Measurements from ENCODE around the gene PAQR8.
A peak's percentile ranks its signal among the peaks of the same experiment; 100 is the strongest.
"Not testable (repeated sequence)": the region's sequence is repeated elsewhere in the genome, so short reads cannot be mapped to it uniquely, and the experiment has no call there.

Gene PAQR8

DNA sequence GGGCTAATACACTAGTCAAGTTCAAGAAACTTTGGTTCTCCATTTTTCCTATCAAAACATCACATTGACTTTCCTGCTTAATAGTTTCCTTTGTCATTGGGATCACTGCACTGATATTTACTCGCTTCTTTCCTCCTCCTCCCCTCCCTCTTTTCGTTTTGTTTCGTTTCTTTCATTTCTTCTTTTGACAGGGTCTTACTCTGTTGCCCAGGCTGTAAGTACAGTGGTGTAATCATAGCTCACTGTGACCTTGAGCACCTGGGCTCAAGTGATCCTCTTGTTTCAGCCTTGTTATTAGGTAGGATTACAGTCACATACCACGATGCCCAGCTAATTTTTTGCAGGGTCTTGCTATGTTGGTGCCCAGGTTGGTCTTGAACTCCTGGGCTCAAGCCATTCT lies 12.3 kb downstream of the PAQR8 start:
- no peaks in the 10 kb centered on the region for H3K27me3 ChIP-seq (ENCODE audit: control insufficient read depth in 5 of 5, insufficient read depth in 4 of 5, low read length in 5 of 5)
- H3K9ac ChIP-seq (ENCODE audit: low read length in 5 of 5), result no peak overlapping the region
- no peaks in the 10 kb centered on the region for H3K9me3 ChIP-seq (ENCODE audit: control insufficient read depth in 5 of 5, low read length in 5 of 5)
- H3K4me1 ChIP-seq (ENCODE audit: control insufficient read depth in 5 of 5, insufficient read depth in 5 of 5, low read length in 5 of 5), result peaks cover 2 to 8% (median 3%) of the 10 kb centered on the region in 5 donors
- no peak overlapping the region for H3K4me3 ChIP-seq (ENCODE audit: low read depth in 1 of 5, low read length in 5 of 5)
- H3K27ac ChIP-seq (ENCODE audit: low read depth, low read length), result no peak overlapping the region
- no peaks in the 10 kb centered on the region for H3K36me3 ChIP-seq (ENCODE audit: control insufficient read depth in 5 of 5, insufficient read depth in 5 of 5, low read length in 5 of 5)

DNA sequence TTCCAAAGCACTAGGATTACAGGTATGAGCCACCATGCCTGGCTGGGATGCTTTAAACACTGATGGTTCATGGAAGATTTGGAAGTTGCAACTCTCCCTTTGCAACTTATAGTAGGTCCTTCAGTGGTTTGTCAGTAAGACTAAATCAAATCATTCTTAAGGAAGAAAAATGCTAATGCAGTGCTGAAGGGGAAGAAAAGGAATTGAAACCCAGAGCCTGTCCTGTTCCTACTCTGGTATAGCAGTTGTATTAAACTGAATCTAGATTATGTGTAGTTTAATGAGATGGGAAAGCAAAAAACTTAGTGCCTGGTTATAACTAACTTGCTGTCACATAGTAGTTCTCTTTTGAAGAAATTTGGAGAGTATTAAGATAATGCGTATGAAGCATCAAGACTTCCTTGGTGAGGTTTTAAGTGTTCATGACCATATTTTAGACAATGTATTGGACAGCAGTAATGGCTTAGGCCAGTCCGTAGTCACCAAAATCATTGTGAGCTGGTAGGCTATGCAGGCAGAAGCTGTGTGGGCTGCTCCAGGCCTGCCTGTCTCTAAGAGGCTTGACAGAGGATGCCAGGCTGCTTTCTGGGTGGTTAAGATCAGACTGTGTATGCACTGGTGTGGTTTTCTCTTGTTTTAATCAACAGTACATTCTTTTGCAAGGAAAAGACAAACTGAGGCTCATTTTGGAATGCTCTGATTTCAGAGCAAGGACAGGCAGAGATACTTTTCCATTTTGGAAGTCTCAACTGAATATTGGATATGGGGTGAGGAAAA lies 14.0 kb downstream of the PAQR8 start:
- H3K4me3 ChIP-seq (ENCODE audit: low read depth in 1 of 5, low read length in 5 of 5), result no peak overlapping the region
- H3K36me3 ChIP-seq (ENCODE audit: control insufficient read depth in 5 of 5, insufficient read depth in 5 of 5, low read length in 5 of 5), result no peaks in the 10 kb centered on the region
- H3K9me3 ChIP-seq (ENCODE audit: control insufficient read depth in 5 of 5, low read length in 5 of 5), result no peaks in the 10 kb centered on the region
- H3K27me3 ChIP-seq (ENCODE audit: control insufficient read depth in 5 of 5, insufficient read depth in 4 of 5, low read length in 5 of 5), result no peaks in the 10 kb centered on the region
- H3K9ac ChIP-seq (ENCODE audit: low read length in 5 of 5), result no peak overlapping the region
- peaks cover 2 to 8% (median 3%) of the 10 kb centered on the region in 5 donors for H3K4me1 ChIP-seq (ENCODE audit: control insufficient read depth in 5 of 5, insufficient read depth in 5 of 5, low read length in 5 of 5)
- H3K27ac ChIP-seq (ENCODE audit: low read depth, low read length), result no peak overlapping the region

DNA sequence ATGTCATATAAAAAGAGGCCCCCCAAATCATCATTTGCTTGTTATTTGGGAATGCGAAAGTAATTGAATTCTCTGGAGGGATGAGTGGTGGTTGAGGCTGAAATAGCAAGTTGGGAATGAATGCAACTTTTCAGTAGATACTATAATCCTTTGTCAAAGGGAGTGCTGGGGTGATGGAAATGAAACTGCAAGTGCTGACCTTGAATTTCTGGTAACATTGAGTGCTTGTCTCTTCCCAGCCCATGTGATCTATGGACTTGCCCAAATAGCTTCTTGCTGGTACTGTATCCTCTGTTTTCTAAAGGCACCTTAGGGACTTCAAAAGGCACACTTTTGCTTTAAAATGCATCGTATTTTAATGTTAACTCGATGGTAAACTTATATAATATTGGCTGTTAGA lies 14.8 kb downstream of the PAQR8 start:
- Histone ChIP-seq H3K9me3 (ENCODE audit: control insufficient read depth in 5 of 5, low read length in 5 of 5) (no peaks in the 10 kb centered on the region), H3K36me3 (ENCODE audit: control insufficient read depth in 5 of 5, insufficient read depth in 5 of 5, low read length in 5 of 5) (no peaks in the 10 kb centered on the region), H3K4me3 (ENCODE audit: low read depth in 1 of 5, low read length in 5 of 5) (no peak overlapping the region), H3K9ac (ENCODE audit: low read length in 5 of 5) (no peak overlapping the region), H3K27ac (ENCODE audit: low read depth, low read length) (no peak overlapping the region), H3K27me3 (ENCODE audit: control insufficient read depth in 5 of 5, insufficient read depth in 4 of 5, low read length in 5 of 5) (no peaks in the 10 kb centered on the region), H3K4me1 (ENCODE audit: control insufficient read depth in 5 of 5, insufficient read depth in 5 of 5, low read length in 5 of 5) (peaks cover 2 to 8% (median 3%) of the 10 kb centered on the region in 5 donors)

DNA sequence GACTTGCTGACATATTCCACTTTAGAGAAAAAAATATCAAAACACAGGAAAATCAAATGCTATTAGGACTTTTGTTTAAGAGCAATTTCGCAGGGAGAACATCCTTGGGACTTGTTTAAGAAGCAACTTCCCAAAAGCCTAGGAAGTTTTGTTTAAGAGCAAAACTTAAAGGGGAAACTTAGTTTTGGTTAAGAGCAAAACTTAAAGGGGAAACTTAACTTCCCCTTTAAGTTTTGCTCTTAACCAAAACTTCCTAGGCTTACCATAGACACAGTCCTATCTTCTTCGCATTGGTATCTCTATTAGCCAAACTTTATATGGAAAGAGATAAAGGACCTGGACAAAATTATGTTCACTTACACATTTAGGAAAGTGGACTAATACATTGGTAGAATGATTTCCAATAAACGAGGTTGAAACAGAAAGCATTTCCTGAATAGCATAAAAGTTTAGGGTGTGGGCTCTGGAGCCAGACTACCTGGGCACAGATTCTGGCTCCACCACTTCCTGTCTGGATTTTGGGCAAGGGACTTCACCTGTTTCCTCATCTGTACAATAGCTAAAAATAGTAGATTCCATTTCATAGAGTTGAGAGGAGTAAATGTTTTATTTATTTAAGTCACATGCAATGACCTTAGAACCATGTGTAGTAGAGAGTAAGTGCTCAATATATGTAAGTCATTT lies 15.7 kb downstream of the PAQR8 start:
- Histone ChIP-seq H3K36me3 (ENCODE audit: control insufficient read depth in 5 of 5, insufficient read depth in 5 of 5, low read length in 5 of 5) (no peaks in the 10 kb centered on the region), H3K27me3 (ENCODE audit: control insufficient read depth in 5 of 5, insufficient read depth in 4 of 5, low read length in 5 of 5) (no peaks in the 10 kb centered on the region), H3K9ac (ENCODE audit: low read length in 5 of 5) (no peak overlapping the region), H3K9me3 (ENCODE audit: control insufficient read depth in 5 of 5, low read length in 5 of 5) (no peaks in the 10 kb centered on the region), H3K4me3 (ENCODE audit: low read depth in 1 of 5, low read length in 5 of 5) (no peak overlapping the region), H3K27ac (ENCODE audit: low read depth, low read length) (no peak overlapping the region), H3K4me1 (ENCODE audit: control insufficient read depth in 5 of 5, insufficient read depth in 5 of 5, low read length in 5 of 5) (peaks cover 2 to 8% (median 3%) of the 10 kb centered on the region in 5 donors)

DNA sequence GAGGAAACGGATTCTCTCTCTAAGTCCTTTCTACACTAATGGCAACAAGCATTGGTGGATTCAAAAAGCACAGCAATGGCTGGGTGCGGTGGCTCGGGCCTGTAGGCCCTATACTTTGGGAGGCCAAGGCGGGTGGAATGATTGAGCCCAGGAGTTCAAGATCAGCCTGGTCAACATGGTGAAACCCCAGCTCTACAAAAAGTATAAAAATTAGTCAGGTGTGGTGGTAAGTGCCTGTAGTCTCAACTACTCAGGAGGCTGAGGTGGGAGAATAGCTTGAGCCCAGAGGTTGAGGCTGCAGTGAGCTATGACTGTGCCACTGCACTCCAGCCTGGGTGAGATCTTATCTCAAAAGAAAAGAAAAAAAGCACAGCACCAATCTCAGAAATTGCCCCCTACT lies 19.3 kb downstream of the PAQR8 start:
- Histone ChIP-seq H3K9ac (ENCODE audit: low read length in 5 of 5) (no peak overlapping the region), H3K4me1 (ENCODE audit: control insufficient read depth in 5 of 5, insufficient read depth in 5 of 5, low read length in 5 of 5) (peaks cover under 1 to 8% (median 3%) of the 10 kb centered on the region in 5 donors), H3K36me3 (ENCODE audit: control insufficient read depth in 5 of 5, insufficient read depth in 5 of 5, low read length in 5 of 5) (no peaks in the 10 kb centered on the region), H3K9me3 (ENCODE audit: control insufficient read depth in 5 of 5, low read length in 5 of 5) (no peaks in the 10 kb centered on the region), H3K27ac (ENCODE audit: low read depth, low read length) (no peak overlapping the region), H3K4me3 (ENCODE audit: low read depth in 1 of 5, low read length in 5 of 5) (no peak overlapping the region), H3K27me3 (ENCODE audit: control insufficient read depth in 5 of 5, insufficient read depth in 4 of 5, low read length in 5 of 5) (no peaks in the 10 kb centered on the region)

DNA sequence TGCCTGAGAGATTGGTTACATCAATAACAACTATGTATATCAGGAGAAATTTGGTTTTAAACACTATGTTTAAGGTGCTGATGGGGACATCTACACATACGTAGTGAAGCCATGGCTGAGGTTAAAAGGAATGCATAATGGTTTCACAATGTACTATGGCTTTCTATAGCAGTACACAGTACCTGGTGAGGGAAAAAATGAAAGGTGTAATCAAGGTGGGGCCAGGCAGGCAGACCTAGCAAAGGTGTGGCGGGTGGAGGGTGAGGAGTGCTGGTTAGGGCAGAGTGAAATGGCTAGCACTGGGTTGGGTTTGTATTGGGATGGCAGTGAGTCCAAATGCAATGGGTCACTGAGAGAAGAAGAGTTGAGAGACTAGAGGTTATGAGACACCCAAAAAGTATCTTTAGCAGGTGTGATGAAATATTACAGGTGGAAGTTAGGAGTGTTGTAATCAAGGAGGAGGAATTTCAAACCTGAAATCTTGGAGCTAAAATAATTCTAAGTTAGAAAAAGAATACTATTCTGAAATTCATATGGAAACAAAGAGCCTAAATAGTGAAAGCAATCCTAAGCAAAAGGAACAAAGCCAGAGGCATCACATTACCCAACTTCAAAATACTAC lies 22.3 kb downstream of the PAQR8 start:
- Histone ChIP-seq H3K4me3 (ENCODE audit: low read depth in 1 of 5, low read length in 5 of 5) (no peak overlapping the region), H3K27ac (ENCODE audit: low read depth, low read length) (no peak overlapping the region), H3K9ac (ENCODE audit: low read length in 5 of 5) (no peak overlapping the region)

DNA sequence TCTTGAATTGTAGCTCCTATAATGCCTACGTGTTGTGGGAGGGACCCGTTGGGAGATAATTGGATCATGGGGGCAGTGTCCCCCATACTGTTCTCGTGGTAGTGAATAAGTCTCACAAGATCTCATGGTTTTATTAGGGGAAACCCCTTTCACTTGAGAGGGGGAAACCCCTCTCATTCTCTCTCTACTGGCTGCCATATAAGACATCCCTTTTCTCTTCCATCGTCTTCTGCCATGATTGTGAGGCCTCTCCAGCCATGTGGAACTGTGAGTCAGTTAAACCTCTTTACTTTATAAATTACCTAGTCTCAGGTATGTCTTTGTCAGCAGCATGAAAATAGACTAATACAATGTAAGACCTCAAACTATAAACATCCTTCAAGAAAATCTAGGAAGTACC lies 23.1 kb downstream of the PAQR8 start:
- Histone ChIP-seq H3K9ac (ENCODE audit: low read length in 5 of 5) (no peak overlapping the region), H3K4me3 (ENCODE audit: low read depth in 1 of 5, low read length in 5 of 5) (no peak overlapping the region), H3K4me1 (ENCODE audit: control insufficient read depth in 5 of 5, insufficient read depth in 5 of 5, low read length in 5 of 5) (peaks cover 0 to 10% (median 0%) of the 10 kb centered on the region in 5 donors), H3K27me3 (ENCODE audit: control insufficient read depth in 5 of 5, insufficient read depth in 4 of 5, low read length in 5 of 5) (no peaks in the 10 kb centered on the region), H3K9me3 (ENCODE audit: control insufficient read depth in 5 of 5, low read length in 5 of 5) (no peaks in the 10 kb centered on the region), H3K36me3 (ENCODE audit: control insufficient read depth in 5 of 5, insufficient read depth in 5 of 5, low read length in 5 of 5) (no peaks in the 10 kb centered on the region), H3K27ac (ENCODE audit: low read depth, low read length) (no peak overlapping the region)

More for the DNA sequence above, 22.3 kb downstream of the PAQR8 start:
- H3K27me3 ChIP-seq (ENCODE audit: control insufficient read depth in 5 of 5, insufficient read depth in 4 of 5, low read length in 5 of 5), result no peaks in the 10 kb centered on the region
- no peaks in the 10 kb centered on the region for H3K9me3 ChIP-seq (ENCODE audit: control insufficient read depth in 5 of 5, low read length in 5 of 5)
- H3K4me1 ChIP-seq (ENCODE audit: control insufficient read depth in 5 of 5, insufficient read depth in 5 of 5, low read length in 5 of 5), result peaks cover 0 to 2% (median 0%) of the 10 kb centered on the region in 5 donors
- H3K36me3 ChIP-seq (ENCODE audit: control insufficient read depth in 5 of 5, insufficient read depth in 5 of 5, low read length in 5 of 5), result no peaks in the 10 kb centered on the region

DNA sequence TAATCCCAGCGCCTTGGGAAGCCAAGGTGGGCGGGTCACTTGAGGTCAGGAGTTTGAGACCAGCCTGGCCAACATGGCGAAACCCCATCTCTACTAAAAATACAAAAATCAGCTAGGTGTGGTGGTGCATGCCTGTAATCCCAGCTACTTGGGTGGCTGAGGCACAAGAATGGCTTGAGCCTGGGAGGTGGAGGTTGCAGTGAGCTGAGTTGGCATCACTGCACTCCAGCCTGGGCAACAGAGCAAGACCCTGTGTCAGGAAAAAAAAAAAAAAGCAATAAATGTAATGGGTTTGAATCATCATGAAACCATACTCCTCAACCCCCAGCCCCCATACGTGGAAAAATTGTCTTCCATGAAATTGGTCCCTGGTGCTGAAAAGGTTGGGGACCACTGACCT lies 26.2 kb downstream of the PAQR8 start:
- H3K36me3 ChIP-seq (ENCODE audit: control insufficient read depth in 5 of 5, insufficient read depth in 5 of 5, low read length in 5 of 5); H3K27ac ChIP-seq (ENCODE audit: low read depth, low read length); H3K4me3 ChIP-seq (ENCODE audit: low read depth in 1 of 5, low read length in 5 of 5); H3K27me3 ChIP-seq (ENCODE audit: control insufficient read depth in 5 of 5, insufficient read depth in 4 of 5, low read length in 5 of 5); H3K9ac ChIP-seq (ENCODE audit: low read length in 5 of 5); H3K9me3 ChIP-seq (ENCODE audit: control insufficient read depth in 5 of 5, low read length in 5 of 5): not testable (repeated sequence)
- peaks cover 0 to 17% (median 0%) of the 10 kb centered on the region in 5 donors for H3K4me1 ChIP-seq (ENCODE audit: control insufficient read depth in 5 of 5, insufficient read depth in 5 of 5, low read length in 5 of 5)

DNA sequence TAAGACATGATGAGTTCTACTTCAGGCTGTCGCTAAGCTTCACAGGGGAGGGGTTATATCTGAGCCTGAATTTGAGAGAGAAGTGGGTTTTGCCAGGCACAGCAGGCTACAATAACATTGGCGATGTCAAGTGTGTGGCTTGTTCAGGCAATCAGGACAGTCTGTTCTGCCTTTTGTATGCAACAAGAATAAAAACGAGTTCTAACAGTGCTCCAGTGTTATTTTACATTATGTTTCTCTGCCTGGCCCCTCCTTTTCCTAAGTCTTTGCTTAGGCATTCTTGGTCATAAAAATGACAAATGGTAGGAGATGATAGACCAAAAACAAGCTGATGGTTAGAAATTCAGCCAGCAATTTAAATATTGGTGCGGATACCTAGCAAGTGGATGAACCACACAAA lies 26.8 kb downstream of the PAQR8 start:
- Histone ChIP-seq H3K4me3 (ENCODE audit: low read depth in 1 of 5, low read length in 5 of 5) (no peak overlapping the region), H3K9ac (ENCODE audit: low read length in 5 of 5) (no peak overlapping the region), H3K4me1 (ENCODE audit: control insufficient read depth in 5 of 5, insufficient read depth in 5 of 5, low read length in 5 of 5) (peaks cover 0 to 17% (median 0%) of the 10 kb centered on the region in 5 donors), H3K27ac (ENCODE audit: low read depth, low read length) (no peak overlapping the region), H3K36me3 (ENCODE audit: control insufficient read depth in 5 of 5, insufficient read depth in 5 of 5, low read length in 5 of 5) (no peaks in the 10 kb centered on the region), H3K9me3 (ENCODE audit: control insufficient read depth in 5 of 5, low read length in 5 of 5) (no peaks in the 10 kb centered on the region), H3K27me3 (ENCODE audit: control insufficient read depth in 5 of 5, insufficient read depth in 4 of 5, low read length in 5 of 5) (no peaks in the 10 kb centered on the region)

DNA sequence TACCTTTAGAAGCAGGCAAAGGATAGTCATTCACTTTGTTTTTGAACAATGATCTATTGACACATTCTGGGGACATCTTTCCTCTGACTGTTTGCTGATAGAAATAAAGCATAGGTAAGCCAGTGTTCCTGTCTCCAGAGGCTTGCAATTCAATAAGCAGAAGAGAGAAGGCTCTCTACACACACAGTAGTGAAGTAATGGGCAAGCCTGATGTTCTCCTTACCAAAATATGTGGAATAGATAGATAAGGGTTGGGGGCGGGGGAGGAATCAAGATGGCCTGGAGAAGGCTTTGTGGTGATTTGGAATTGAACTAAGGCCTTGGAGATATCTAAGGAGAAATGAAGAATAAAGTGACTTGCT lies 27.3 kb downstream of the PAQR8 start:
- H3K27me3 ChIP-seq (ENCODE audit: control insufficient read depth in 5 of 5, insufficient read depth in 4 of 5, low read length in 5 of 5), result no peaks in the 10 kb centered on the region
- H3K4me3 ChIP-seq (ENCODE audit: low read depth in 1 of 5, low read length in 5 of 5), result no peak overlapping the region
- peak overlapping the region; percentile 42 for H3K27ac ChIP-seq (ENCODE audit: low read depth, low read length)
- H3K36me3 ChIP-seq (ENCODE audit: control insufficient read depth in 5 of 5, insufficient read depth in 5 of 5, low read length in 5 of 5), result no peaks in the 10 kb centered on the region
- peak overlapping the region in 1 of 5 donors; percentile 1 for H3K9ac ChIP-seq (ENCODE audit: low read length in 5 of 5)
- no peaks in the 10 kb centered on the region for H3K9me3 ChIP-seq (ENCODE audit: control insufficient read depth in 5 of 5, low read length in 5 of 5)
- H3K4me1 ChIP-seq (ENCODE audit: control insufficient read depth in 5 of 5, insufficient read depth in 5 of 5, low read length in 5 of 5), result peaks cover 0 to 17% (median 0%) of the 10 kb centered on the region in 5 donors

Measured in subcutaneous abdominal adipose tissue (tissue), 5 donors.